Transverse colon (tissue), 4 donors: ENCODE data around the gene HPSE. TPM values are rescaled to one million over a fixed set of nuclear protein-coding genes. Genes with fewer than 3 reads are reported as not detected.

Experiments
- DNase-seq: peaks from one replicate; pipeline ENCODE4 v3.0.0-alpha.2; 2019
- H3K27ac ChIP-seq, 4 donors: fragments of 200-600 bp; sonication (generic); 2 replicates each; pipeline ENCODE4 v1.5.1; 2016 to 2018; ENCODE audit warnings: inconsistent platforms in 4 of 4
- H3K27me3 ChIP-seq: fragments of 200-600 bp; sonication (generic); 2 replicates; pipeline ENCODE4 v1.5.1; 2017; ENCODE audit warnings: inconsistent platforms
- H3K36me3 ChIP-seq, 4 donors: fragments of 200-600 bp; sonication (generic); 2 replicates each; pipeline ENCODE4 v1.5.1; 2017 to 2019; ENCODE audit warnings: inconsistent platforms in 4 of 4
- H3K4me1 ChIP-seq, 4 donors: fragments of 200-600 bp; sonication (generic); 2 replicates each; pipeline ENCODE4 v1.5.1; 2017 to 2020; ENCODE audit warnings: inconsistent platforms in 4 of 4
- H3K4me3 ChIP-seq, 4 donors: fragments of 200-600 bp; sonication (generic); 1 replicate in 1 of 4; 2 replicates in 3 of 4; pipeline versions ENCODE4 v1.5.1 to v1.6.1; 2017 to 2019; ENCODE audit warnings: inconsistent platforms in 4 of 4
- H3K9me3 ChIP-seq, 2 donors: fragments of 200-600 bp; sonication (generic); 2 replicates each; pipeline ENCODE4 v1.5.1; 2017 to 2019; ENCODE audit warnings: inconsistent platforms in 2 of 2
- CTCF ChIP-seq, 5 experiments: fragments of 200-600 bp in 3 of 5; fragments of 450-650 bp in 2 of 5; sonication (generic) in 3 of 5; IDR thresholded peaks; 1 replicate in 2 of 5; 2 replicates in 3 of 5; pipeline ENCODE4 v1.5.1; 2016 to 2017; ENCODE audit warnings: antibody characterized with exemption in 5 of 5, inconsistent platforms in 3 of 5, mild to moderate bottlenecking in 2 of 5, moderate library complexity in 1 of 5
- EP300 ChIP-seq: sonication (generic); formaldehyde crosslinking; IDR thresholded peaks from one replicate; pipeline ENCODE4 v1.6.1; 2017; ENCODE audit warnings: antibody characterized with exemption, low read depth
- POLR2A ChIP-seq: fragments of 450-650 bp; IDR thresholded peaks from one replicate; pipeline ENCODE4 v1.6.1; 2016; ENCODE audit warnings: antibody characterized with exemption, mild to moderate bottlenecking, moderate library complexity
- POLR2AphosphoS5 ChIP-seq, 3 donors: sonication (generic); formaldehyde crosslinking; IDR thresholded peaks; one replicate each; pipeline ENCODE4 v1.6.1; 2016; ENCODE audit warnings: antibody characterized with exemption in 3 of 3
- WGBS, 2 donors: methylation state at CpG; one replicate each; pipeline ENCODE4 v1.1.5; 2018; ENCODE audit warnings: low coverage in 1 of 2; 5-methylcytosine and 5-hydroxymethylcytosine counted together
- in situ Hi-C, 4 donors: fragments of 200-750 bp; cut with MboI; loops; one replicate each; pipeline versions ENCODE4 v1.15.0 to v1.15.1; 2017; ENCODE audit warnings: low sequenced_read_pairs in 3 of 4, low pct_ligation_motif_present in 1 of 4, low pct_unique_long_range_greater_than_20kb in 1 of 4
- intact Hi-C: fragments of 100-400 bp; cut with DNase I; formaldehyde crosslinking; loops from one replicate; pipeline ENCODE4 v1.15.1; 2023; ENCODE audit warnings: low total_unique reads
- total RNA-seq, 4 donors: library from RNA; depleted of rRNA; stranded (reverse); fragments of >200 nt; gene quantifications; one replicate each; pipeline ENCODE4 v1.1.0, GENCODE V29; 2016

Gene HPSE
- total RNA-seq, 4 donors from 2014 or later: 0.75 to 5.4 (median 4.3) TPM

- Histone ChIP-seq H3K27ac (no peak overlapping the region), H3K4me3 (no peak overlapping the region), H3K27me3 (no peaks in the 10 kb centered on the region), H3K4me1 (no peaks in the 10 kb centered on the region), H3K36me3 (no peaks in the 10 kb centered on the region), H3K9me3 (no peaks in the 10 kb centered on the region)
- intact Hi-C loops (no loop called here), in situ Hi-C loops (no loop called here)
- WGBS, 2 donors: 68 to 100% methylated on average over 1 of the region's 1 CpG
- no peak for DNase-seq
- TF ChIP-seq POLR2A: no peak
- TF ChIP-seq CTCF (IDR thresholded peaks at IDR 0.05): no peak
- no peak for TF ChIP-seq POLR2AphosphoS5 (IDR thresholded peaks at IDR 0.05)
- TF ChIP-seq EP300: no peak
Measured at GRCh38 chr4:83372931-83373330, 38.3 kb upstream of the HPSE start.

GRCh38 chr4:83371936-83372335 is 37.3 kb upstream of the HPSE start:
- intact Hi-C loops (no loop called here), in situ Hi-C loops (no loop called here)
- WGBS, 2 donors: 57 to 82% methylated on average over 1 of the region's 1 CpG
- TF ChIP-seq POLR2AphosphoS5 (IDR thresholded peaks at IDR 0.05) (no peak), POLR2A (no peak), CTCF (IDR thresholded peaks at IDR 0.05) (no peak), EP300 (no peak)
- no peaks in the 10 kb centered on the region for H3K9me3 ChIP-seq
- no peak overlapping the region for H3K27ac ChIP-seq
- no peaks in the 10 kb centered on the region for H3K27me3 ChIP-seq
- H3K4me1 ChIP-seq: no peaks in the 10 kb centered on the region
- no peak overlapping the region for H3K4me3 ChIP-seq
- DNase-seq: no peak
- H3K36me3 ChIP-seq: no peaks in the 10 kb centered on the region

GRCh38 chr4:83371235-83371634 is 36.6 kb upstream of the HPSE start:
- no peak for DNase-seq
- Histone ChIP-seq H3K4me3 (no peak overlapping the region), H3K4me1 (no peaks in the 10 kb centered on the region), H3K27ac (no peak overlapping the region), H3K9me3 (no peaks in the 10 kb centered on the region), H3K27me3 (no peaks in the 10 kb centered on the region), H3K36me3 (no peaks in the 10 kb centered on the region)
- 94% methylated on average over 5 of the region's 5 CpGs; no CpG with 5 or more reads in 1 of the 2 donors for WGBS, 2 donors
- TF ChIP-seq POLR2AphosphoS5 (IDR thresholded peaks at IDR 0.05) (no peak), EP300 (no peak), POLR2A (no peak), CTCF (IDR thresholded peaks at IDR 0.05) (no peak)
- intact Hi-C loops (no loop called here), in situ Hi-C loops (no loop called here)

GRCh38 chr4:83370640-83370906 is 35.9 kb upstream of the HPSE start:
- Histone ChIP-seq H3K27ac (no peak overlapping the region), H3K27me3 (no peaks in the 10 kb centered on the region), H3K36me3 (no peaks in the 10 kb centered on the region), H3K4me3 (no peak overlapping the region), H3K4me1 (no peaks in the 10 kb centered on the region), H3K9me3 (no peaks in the 10 kb centered on the region)
- intact Hi-C loops: no loop called here
- TF ChIP-seq POLR2AphosphoS5 (IDR thresholded peaks at IDR 0.05) (no peak), CTCF (IDR thresholded peaks at IDR 0.05) (no peak), EP300 (no peak), POLR2A (no peak)
- WGBS, 2 donors: 100% methylated on average over 1 of the region's 1 CpG; no CpG with 5 or more reads in 1 of the 2 donors
- in situ Hi-C loops: no loop called here
- DNase-seq: no peak
